Thyroid gland (tissue), 4 donors: ENCODE data around the gene RARRES1.
A peak's percentile ranks its signal among the peaks of the same experiment; 100 is the strongest.

Experiments used
- CTCF ChIP-seq, 6 experiments: fragments of 200-600 bp in 3 of 6; fragments of 450-650 bp in 3 of 6; sonication (generic) in 3 of 6; IDR thresholded peaks; one replicate each; pipeline ENCODE4 v1.5.1; 2016 to 2019; ENCODE audit warnings: antibody characterized with exemption in 6 of 6, mild to moderate bottlenecking in 2 of 6, inconsistent platforms in 1 of 6, moderate library complexity in 1 of 6
- POLR2A ChIP-seq, 2 donors: fragments of 450-650 bp; IDR thresholded peaks; one replicate each; pipeline ENCODE4 v1.6.1; 2017; ENCODE audit warnings: antibody characterized with exemption in 2 of 2, mild to moderate bottlenecking in 2 of 2, moderate library complexity in 1 of 2

- TF ChIP-seq CTCF (IDR thresholded peaks at IDR 0.05) (peak in 3 of 6 experiments; percentile 29 to 57 (median 31)), POLR2A (IDR thresholded peaks at IDR 0.05) (no peak)
These were observed 72.6 kb downstream of the RARRES1 start for GRCh38 chr3:158659454-158660237.
